DND-41 (cell line): ENCODE data around the gene CYB5R3.

Experiments
- ATAC-seq: fragments of 200-7000 bp; cut with Tn5 transposase; 3 replicates; pipeline ENCODE4 v1.9.1; 2021; ENCODE audit warnings: low read depth; ENCODE audit not compliant: insufficient read depth
- DNase-seq: peaks from one replicate; pipeline ENCODE4 v3.0.0-alpha.2; 2020
- H2AFZ ChIP-seq: 2 replicates; pipeline ENCODE4 v1.6.0; 2012; ENCODE audit warnings: low read depth, low read length
- H3K27ac ChIP-seq: 2 replicates; pipeline ENCODE4 v1.5.1; 2012; ENCODE audit warnings: low read length, inconsistent platforms
- H3K27me3 ChIP-seq: fragments of 200-600 bp; sonication (generic); 2 replicates; pipeline ENCODE4 v1.6.0; 2012; ENCODE audit warnings: low read length, mild to moderate bottlenecking, inconsistent platforms; ENCODE audit not compliant: insufficient read depth, poor library complexity
- H3K36me3 ChIP-seq: 2 replicates; pipeline ENCODE4 v1.5.1; 2012; ENCODE audit warnings: low read length, inconsistent platforms; ENCODE audit not compliant: insufficient read depth
- H3K4me1 ChIP-seq: 2 replicates; pipeline ENCODE4 v1.5.1; 2012; ENCODE audit warnings: mild to moderate bottlenecking, low read length; ENCODE audit not compliant: insufficient read depth
- H3K4me2 ChIP-seq: 2 replicates; pipeline ENCODE4 v1.6.0; 2012; ENCODE audit warnings: mild to moderate bottlenecking, moderate library complexity, low read length, inconsistent platforms; ENCODE audit not compliant: insufficient read depth
- H3K4me3 ChIP-seq, 2 experiments: fragments of 200-600 bp in 1 of 2; shearing (Covaris generic) in 1 of 2; 2 replicates each; pipeline ENCODE4 v1.5.1; 2012 to 2016; ENCODE audit warnings: inconsistent platforms in 2 of 2, low read length in 2 of 2, mild to moderate bottlenecking in 2 of 2, low read depth in 1 of 2, moderate library complexity in 1 of 2
- H3K79me2 ChIP-seq: 2 replicates; pipeline ENCODE4 v1.6.0; 2012; ENCODE audit warnings: low read length, inconsistent platforms; ENCODE audit not compliant: insufficient read depth
- H3K9ac ChIP-seq: 2 replicates; pipeline ENCODE4 v1.6.0; 2012; ENCODE audit warnings: low read depth, mild to moderate bottlenecking, inconsistent platforms, low read length, moderate library complexity
- H3K9me3 ChIP-seq: 2 replicates; pipeline ENCODE4 v1.5.1; 2012; ENCODE audit warnings: low read length, moderate library complexity, mild to moderate bottlenecking, inconsistent platforms; ENCODE audit not compliant: insufficient read depth, severe bottlenecking
- H4K20me1 ChIP-seq: 2 replicates; pipeline ENCODE4 v1.6.0; 2012; ENCODE audit warnings: low read length; ENCODE audit not compliant: insufficient read depth
- CTCF ChIP-seq: IDR thresholded peaks from 2 replicates; pipeline ENCODE4 v1.5.1; 2012; ENCODE audit warnings: borderline replicate concordance, low read length, moderate library complexity, mild to moderate bottlenecking; ENCODE audit not compliant: poor library complexity, severe bottlenecking; ENCODE audit errors: extremely low read depth
- EZH2 ChIP-seq: IDR thresholded peaks from 3 replicates; pipeline ENCODE4 v1.6.1; 2012; ENCODE audit warnings: borderline replicate concordance, low read depth, mild to moderate bottlenecking, moderate library complexity, low read length, inconsistent platforms; ENCODE audit not compliant: severe bottlenecking

Gene CYB5R3

GRCh38 chr22:42636506-42636905, 12.7 kb downstream of the CYB5R3 start:
- Histone ChIP-seq H3K4me2 (no peak overlapping the region), H3K4me3 (no peak overlapping the region), H3K79me2 (peaks cover 44% of the 10 kb centered on the region), H4K20me1 (peaks cover 24% of the 10 kb centered on the region), H3K27ac (no peak overlapping the region), H3K36me3 (peaks cover 43% of the 10 kb centered on the region), H2AFZ (no peak overlapping the region), H3K9ac (no peak overlapping the region), H3K9me3 (no peaks in the 10 kb centered on the region), H3K27me3 (no peaks in the 10 kb centered on the region), H3K4me1 (no peaks in the 10 kb centered on the region)
- ATAC-seq (no peak), DNase-seq (no peak)
- no peak for TF ChIP-seq CTCF
- TF ChIP-seq EZH2: no peak

GRCh38 chr22:42635531-42635930, 13.7 kb downstream of the CYB5R3 start:
- DNase-seq: no peak
- no peaks in the 10 kb centered on the region for H3K9me3 ChIP-seq
- no peak overlapping the region for H2AFZ ChIP-seq
- H3K27me3 ChIP-seq: no peaks in the 10 kb centered on the region
- H3K36me3 ChIP-seq: peaks cover 53% of the 10 kb centered on the region
- no peak overlapping the region for H3K27ac ChIP-seq
- no peak overlapping the region for H3K4me2 ChIP-seq
- no peak for TF ChIP-seq EZH2
- TF ChIP-seq CTCF: no peak
- no peaks in the 10 kb centered on the region for H3K4me1 ChIP-seq
- ATAC-seq: no peak
- H3K4me3 ChIP-seq: no peak overlapping the region
- peaks cover 28% of the 10 kb centered on the region for H4K20me1 ChIP-seq
- peaks cover 35% of the 10 kb centered on the region for H3K79me2 ChIP-seq
- H3K9ac ChIP-seq: no peak overlapping the region

GRCh38 chr22:42633013-42633412, 16.2 kb downstream of the CYB5R3 start:
- peaks cover 39% of the 10 kb centered on the region for H4K20me1 ChIP-seq
- H3K9me3 ChIP-seq: no peaks in the 10 kb centered on the region
- H3K27ac ChIP-seq: no peak overlapping the region
- no peaks in the 10 kb centered on the region for H3K27me3 ChIP-seq
- H2AFZ ChIP-seq: no peak overlapping the region
- no peaks in the 10 kb centered on the region for H3K4me1 ChIP-seq
- peaks cover 78% of the 10 kb centered on the region for H3K36me3 ChIP-seq
- no peak for DNase-seq
- no peak overlapping the region for H3K4me3 ChIP-seq
- ATAC-seq: no peak
- no peak overlapping the region for H3K4me2 ChIP-seq
- H3K79me2 ChIP-seq: peaks cover 22% of the 10 kb centered on the region
- TF ChIP-seq CTCF (no peak), EZH2 (no peak)
- no peak overlapping the region for H3K9ac ChIP-seq

GRCh38 chr22:42632096-42632495, 17.1 kb downstream of the CYB5R3 start:
- Histone ChIP-seq H2AFZ (no peak overlapping the region), H3K9me3 (no peaks in the 10 kb centered on the region), H3K9ac (no peak overlapping the region), H3K36me3 (peaks cover 87% of the 10 kb centered on the region), H3K27me3 (no peaks in the 10 kb centered on the region), H3K4me3 (no peak overlapping the region), H3K79me2 (peaks cover 14% of the 10 kb centered on the region), H3K4me1 (no peaks in the 10 kb centered on the region), H3K27ac (no peak overlapping the region), H4K20me1 (peaks cover 32% of the 10 kb centered on the region), H3K4me2 (no peak overlapping the region)
- DNase-seq (no peak), ATAC-seq (0 out of 3 replicates have a peak, but pooled peaks have one; percentile 33)
- TF ChIP-seq CTCF (peak; percentile 39), EZH2 (no peak)
